ENCODE results near the gene ROBO1. TPM values are rescaled to one million over a fixed set of nuclear protein-coding genes. Genes with fewer than 3 reads are reported as not detected.

The ROBO1 gene
- total RNA-seq, 1 experiment from 2014 or later = 67.6 TPM

GRCh38 chr3:79737530-79737929 lies 30.3 kb downstream of the ROBO1 start:
- no peaks in the 10 kb centered on the region for H3K4me1 ChIP-seq (ENCODE audit: insufficient read depth, low read length, poor library complexity, severe bottlenecking)
- no peak for DNase-seq (ENCODE audit: low spot score)
- intact Hi-C loops (cut with micrococcal nuclease; ENCODE audit: unreplicated experiment) = no loop called here
- H3K4me3 ChIP-seq (ENCODE audit: low read depth, low read length, poor library complexity, severe bottlenecking) = no peak overlapping the region
- H3K9me3 ChIP-seq (ENCODE audit: low read depth, low read length, poor library complexity, severe bottlenecking) = no peaks in the 10 kb centered on the region
- CTCF ChIA-PET = no interaction called here
- no peak overlapping the region for H3K27ac ChIP-seq (ENCODE audit: low read depth, low read length, poor library complexity, severe bottlenecking)
- POLR2A ChIA-PET (ENCODE audit: low non-redundant PET) = no interaction called here
- no TSS peak for BruUV-seq (replicated peaks)
- no peak for TF ChIP-seq CTCF (conservative IDR thresholded peaks at IDR 0.05; ENCODE audit: low read depth, low read length)
- no peak for TF ChIP-seq EZH2 (IDR thresholded peaks at IDR 0.05; ENCODE audit: borderline replicate concordance, low read depth, low read length, poor library complexity, severe bottlenecking)
- H3K27me3 ChIP-seq (replicated peaks; ENCODE audit: insufficient read depth, low read depth, low read length, poor library complexity) = no peaks in the 10 kb centered on the region
- no peaks in the 10 kb centered on the region for H3K36me3 ChIP-seq (ENCODE audit: insufficient read depth, low read length, poor library complexity, severe bottlenecking)

GRCh38 chr3:79729096-79729495 lies 38.7 kb downstream of the ROBO1 start:
- peaks cover 4% of the 10 kb centered on the region for H3K4me1 ChIP-seq (ENCODE audit: insufficient read depth, low read length, poor library complexity, severe bottlenecking)
- intact Hi-C loops (cut with micrococcal nuclease; ENCODE audit: unreplicated experiment) = no loop called here
- TF ChIP-seq EZH2 (IDR thresholded peaks at IDR 0.05; ENCODE audit: borderline replicate concordance, low read depth, low read length, poor library complexity, severe bottlenecking) (no peak), CTCF (conservative IDR thresholded peaks at IDR 0.05; ENCODE audit: low read depth, low read length) (no peak)
- peak; percentile 57 for DNase-seq (ENCODE audit: low spot score)
- no peaks in the 10 kb centered on the region for H3K9me3 ChIP-seq (ENCODE audit: low read depth, low read length, poor library complexity, severe bottlenecking)
- no peaks in the 10 kb centered on the region for H3K27me3 ChIP-seq (replicated peaks; ENCODE audit: insufficient read depth, low read depth, low read length, poor library complexity)
- H3K27ac ChIP-seq (ENCODE audit: low read depth, low read length, poor library complexity, severe bottlenecking) = no peak overlapping the region
- no peaks in the 10 kb centered on the region for H3K36me3 ChIP-seq (ENCODE audit: insufficient read depth, low read length, poor library complexity, severe bottlenecking)
- ChIA-PET CTCF (no interaction called here), POLR2A (ENCODE audit: low non-redundant PET) (no interaction called here)
- no peak overlapping the region for H3K4me3 ChIP-seq (ENCODE audit: low read depth, low read length, poor library complexity, severe bottlenecking)
- no TSS peak for BruUV-seq (replicated peaks)

- intact Hi-C loops (cut with micrococcal nuclease; ENCODE audit: unreplicated experiment) = no loop called here
- no peaks in the 10 kb centered on the region for H3K27me3 ChIP-seq (replicated peaks; ENCODE audit: insufficient read depth, low read depth, low read length, poor library complexity)
- no TSS peak for BruUV-seq (replicated peaks)
- POLR2A ChIA-PET (ENCODE audit: low non-redundant PET) = no interaction called here
- peaks cover 4% of the 10 kb centered on the region for H3K4me1 ChIP-seq (ENCODE audit: insufficient read depth, low read length, poor library complexity, severe bottlenecking)
- no peak overlapping the region for H3K4me3 ChIP-seq (ENCODE audit: low read depth, low read length, poor library complexity, severe bottlenecking)
- CTCF ChIA-PET = no interaction called here
- H3K27ac ChIP-seq (ENCODE audit: low read depth, low read length, poor library complexity, severe bottlenecking) = no peak overlapping the region
- no peaks in the 10 kb centered on the region for H3K9me3 ChIP-seq (ENCODE audit: low read depth, low read length, poor library complexity, severe bottlenecking)
- DNase-seq (ENCODE audit: low spot score) = no peak
- no peaks in the 10 kb centered on the region for H3K36me3 ChIP-seq (ENCODE audit: insufficient read depth, low read length, poor library complexity, severe bottlenecking)
- no peak for TF ChIP-seq CTCF (conservative IDR thresholded peaks at IDR 0.05; ENCODE audit: low read depth, low read length)
- TF ChIP-seq EZH2 (IDR thresholded peaks at IDR 0.05; ENCODE audit: borderline replicate concordance, low read depth, low read length, poor library complexity, severe bottlenecking) = no peak
These were observed 41.0 kb downstream of the ROBO1 start for GRCh38 chr3:79726786-79727185.

Data from A673 (cell line).